Activated T-cell treated with anti-CD3 and anti-CD28 coated beads, Interleukin-2, amount 50 U/mL, for 48 hours (primary cell): Measurements from ENCODE around the gene PDLIM5.
A peak's percentile ranks its signal among the peaks of the same experiment; 100 is the strongest.
"Not testable (repeated sequence)": the region's sequence is repeated elsewhere in the genome, so short reads cannot be mapped to it uniquely, and the experiment has no call there.

Source experiments
- DNase-seq, 2 experiments: peaks; one replicate each; pipeline ENCODE4 v3.0.0-alpha.2; 2020

The PDLIM5 gene

GRCh38 chr4:94451695-94452475 is at the start of gene PDLIM5:
PDLIM5 (plus strand) TSS chr4:94451942; CDS start chr4:94455289, 3,347 bp downstream.
- peak; percentile 91 to 94 for DNase-seq

- not testable (repeated sequence) for DNase-seq
These were observed 49.3 kb upstream of the PDLIM5 start for GRCh38 chr4:94402439-94402838.

GRCh38 chr4:94403751-94404150 is 48.0 kb upstream of the PDLIM5 start:
- no peak for DNase-seq

GRCh38 chr4:94406668-94407437 is 44.9 kb upstream of the PDLIM5 start:
- DNase-seq = peak; percentile 45 to 48

- DNase-seq = no peak
These were observed 43.9 kb upstream of the PDLIM5 start for GRCh38 chr4:94407846-94408245.

GRCh38 chr4:94408549-94409374 is 43.0 kb upstream of the PDLIM5 start:
- no peak for DNase-seq

GRCh38 chr4:94409375-94409679 is 42.4 kb upstream of the PDLIM5 start:
- DNase-seq = no peak

GRCh38 chr4:94409962-94410361 is 41.8 kb upstream of the PDLIM5 start:
- no peak for DNase-seq

GRCh38 chr4:94410678-94411206 is 41.0 kb upstream of the PDLIM5 start:
- DNase-seq = no peak

- no peak for DNase-seq
These were observed 40.4 kb upstream of the PDLIM5 start for GRCh38 chr4:94411296-94411695.

GRCh38 chr4:94412019-94412657 is 39.6 kb upstream of the PDLIM5 start:
- no peak for DNase-seq

- DNase-seq = no peak
These were observed 39.1 kb upstream of the PDLIM5 start for GRCh38 chr4:94412658-94413038.

- no peak for DNase-seq
These were observed 38.5 kb upstream of the PDLIM5 start for GRCh38 chr4:94413085-94413840.

- DNase-seq = no peak
These were observed 36.8 kb upstream of the PDLIM5 start for GRCh38 chr4:94414907-94415306.

- DNase-seq = no peak
These were observed 36.3 kb upstream of the PDLIM5 start for GRCh38 chr4:94415448-94415847.

GRCh38 chr4:94416335-94416734 is 35.4 kb upstream of the PDLIM5 start:
- DNase-seq = no peak

GRCh38 chr4:94416981-94417380 is 34.8 kb upstream of the PDLIM5 start:
- DNase-seq = no peak

GRCh38 chr4:94419549-94419948 is 32.2 kb upstream of the PDLIM5 start:
- no peak for DNase-seq

- no peak for DNase-seq
These were observed 31.8 kb upstream of the PDLIM5 start for GRCh38 chr4:94419956-94420355.

GRCh38 chr4:94420356-94420755 is 31.4 kb upstream of the PDLIM5 start:
- no peak for DNase-seq

- no peak for DNase-seq
These were observed 25.0 kb upstream of the PDLIM5 start for GRCh38 chr4:94426783-94427182.

GRCh38 chr4:94428884-94429283 is 22.9 kb upstream of the PDLIM5 start:
- DNase-seq = no peak
